GM19395 (cell line): ENCODE measurements around the gene GAL.

Source experiments
- ATAC-seq: cut with Tn5 transposase; IDR thresholded peaks from one replicate; pipeline ENCODE4 v1.9.1; 2021; ENCODE audit warnings: mild to moderate bottlenecking, moderate library complexity; ENCODE audit not compliant: unreplicated experiment

The GAL gene

GRCh38 chr11:68707527-68707926 lies 23.2 kb downstream of the GAL start:
- no peak for ATAC-seq

DNA sequence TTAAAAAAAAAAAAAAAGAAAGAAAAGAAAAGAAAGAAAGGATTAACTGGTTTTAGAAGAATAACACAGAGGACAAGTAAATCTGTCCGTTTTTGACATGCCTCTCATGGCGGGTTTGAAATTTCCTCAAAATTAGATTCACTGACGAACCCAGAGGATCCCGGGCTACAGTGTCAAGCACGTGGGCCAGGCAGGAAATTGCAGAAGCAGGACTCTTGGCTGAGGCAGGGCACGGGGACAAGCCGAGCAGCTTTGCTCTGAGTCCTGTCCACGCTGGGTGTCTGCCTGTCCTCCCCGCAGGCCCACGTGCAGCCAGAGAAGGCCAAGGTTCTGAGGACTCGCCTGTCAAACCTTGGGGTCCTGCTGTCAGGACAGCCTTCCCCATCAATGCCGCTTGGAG lies 24.7 kb downstream of the GAL start:
- no peak for ATAC-seq

DNA sequence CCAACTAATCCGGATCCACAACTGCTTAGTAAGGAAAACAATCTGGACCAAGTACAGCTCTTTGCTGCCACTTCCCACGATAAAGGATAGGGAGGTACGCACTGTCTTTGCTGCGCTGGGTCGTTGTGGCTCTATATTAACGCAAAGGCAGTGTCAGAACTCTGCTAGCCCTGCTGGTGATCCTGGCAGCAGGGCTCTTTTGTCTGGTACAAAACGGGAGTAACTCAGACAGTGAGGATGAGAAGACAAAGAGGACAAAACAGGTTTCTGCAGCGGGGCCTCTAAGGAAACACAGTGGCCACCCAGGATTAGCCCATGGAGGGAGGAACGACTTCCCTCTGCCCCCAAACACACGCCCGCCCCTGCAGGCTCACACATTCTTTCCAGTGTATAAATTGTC lies 26.1 kb downstream of the GAL start:
- ATAC-seq = no peak

- no peak for ATAC-seq
Measured at GRCh38 chr11:68711114-68711513, 26.8 kb downstream of the GAL start.

- no peak for ATAC-seq
Measured at GRCh38 chr11:68714060-68714856, 29.9 kb downstream of the GAL start.

GRCh38 chr11:68715456-68716122 lies 31.2 kb downstream of the GAL start:
- no peak for ATAC-seq

GRCh38 chr11:68721075-68721474 lies 36.7 kb downstream of the GAL start:
- no peak for ATAC-seq

DNA sequence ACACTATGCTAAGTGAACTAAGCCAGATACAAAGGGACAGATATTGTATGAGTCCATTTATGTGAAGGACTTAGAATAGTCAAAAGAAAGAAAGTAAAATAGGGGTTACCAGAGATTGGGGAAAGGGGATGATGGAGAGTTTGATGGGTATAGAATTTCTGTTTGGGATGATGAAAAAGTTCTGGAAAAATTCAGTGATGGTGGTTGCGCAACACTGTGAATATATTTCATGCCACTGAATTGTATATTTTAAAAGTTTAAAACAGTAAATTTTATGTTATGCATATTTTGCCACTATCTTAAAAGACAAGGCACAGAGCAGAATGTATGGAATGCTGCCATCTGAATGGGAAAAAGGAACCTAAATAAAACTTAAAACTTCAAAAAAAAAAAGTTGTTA lies 37.8 kb downstream of the GAL start:
- ATAC-seq = no peak

GRCh38 chr11:68724293-68724692 lies 39.9 kb downstream of the GAL start:
- ATAC-seq = no peak

GRCh38 chr11:68727783-68728182 lies 43.4 kb downstream of the GAL start:
- no peak for ATAC-seq

DNA sequence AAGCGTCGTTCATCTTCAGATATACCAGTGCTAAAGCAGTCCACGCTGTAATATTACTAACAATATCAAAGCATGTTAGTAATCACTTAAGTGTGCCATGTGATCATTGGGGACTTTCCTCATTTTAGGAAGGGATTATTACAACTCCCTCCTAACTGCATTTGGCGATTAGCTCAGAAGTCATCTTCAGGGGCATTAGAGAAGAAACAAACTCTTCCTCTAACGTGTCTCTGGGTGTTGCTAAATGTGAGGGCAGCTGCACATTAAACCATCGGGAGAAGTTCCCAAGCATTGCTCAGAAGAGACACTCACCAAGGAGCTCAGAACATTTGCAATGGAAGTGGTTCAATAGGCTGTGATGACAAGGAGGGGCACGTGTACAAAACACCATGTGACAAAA lies 49.8 kb downstream of the GAL start:
- no peak for ATAC-seq

GRCh38 chr11:68735125-68735524 lies 50.8 kb downstream of the GAL start:
- ATAC-seq = no peak

DNA sequence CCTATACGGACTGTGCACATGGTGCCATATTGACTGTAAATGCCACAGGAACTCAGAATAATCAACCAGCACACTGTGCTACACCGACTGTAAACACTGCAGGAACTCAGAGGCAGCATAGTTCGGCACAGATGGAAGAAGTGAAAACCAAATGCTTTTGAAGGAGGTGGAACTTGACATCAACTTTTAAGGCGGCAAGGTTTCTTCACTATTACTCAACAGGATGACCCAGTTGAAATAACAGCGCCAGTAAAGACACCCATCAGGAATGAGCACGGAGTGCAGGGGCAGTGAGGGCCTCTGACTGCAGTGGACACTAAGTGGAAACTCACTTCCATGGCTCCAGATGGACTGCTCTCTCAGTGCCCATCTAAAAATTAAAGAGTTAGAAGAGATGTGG lies 51.3 kb downstream of the GAL start:
- ATAC-seq = no peak
